IMR-90 (cell line): ENCODE measurements around the gene TXNRD1. TPM values are rescaled to one million over a fixed set of nuclear protein-coding genes. Genes with fewer than 3 reads are reported as not detected.

Source experiments
- BHLHE40 ChIP-seq: fragments of 150-350 bp; IDR thresholded peaks from 2 replicates; pipeline ENCODE4 v1.6.1; 2016; ENCODE audit warnings: mild to moderate bottlenecking, low read depth, low read length
- polyA plus RNA-seq, 3 experiments: library from polyadenylated mRNA; depleted of rRNA; stranded (reverse); fragments of >200 nt; gene quantifications; 2 replicates each; pipeline ENCODE4 v1.2.3, GENCODE V29; 2012; ENCODE audit warnings: low replicate concordance in 1 of 3
- total RNA-seq: library from RNA; depleted of rRNA; stranded (reverse); fragments of >200 nt; gene quantifications from 2 replicates; pipeline ENCODE4 v1.2.3, GENCODE V29; 2012
- TF ChIP-seq, protein P1 (sequence below): fragments of 150-350 bp; IDR thresholded peaks from 2 replicates; pipeline ENCODE4 v1.6.1; 2016; ENCODE audit warnings: low read depth, mild to moderate bottlenecking, low read length, moderate library complexity, borderline replicate concordance

TXNRD1 gene
- total and polyA plus RNA-seq, 2 of the 4 experiments (the other 2 are of a cell fraction) = 379 to 582 TPM

DNA sequence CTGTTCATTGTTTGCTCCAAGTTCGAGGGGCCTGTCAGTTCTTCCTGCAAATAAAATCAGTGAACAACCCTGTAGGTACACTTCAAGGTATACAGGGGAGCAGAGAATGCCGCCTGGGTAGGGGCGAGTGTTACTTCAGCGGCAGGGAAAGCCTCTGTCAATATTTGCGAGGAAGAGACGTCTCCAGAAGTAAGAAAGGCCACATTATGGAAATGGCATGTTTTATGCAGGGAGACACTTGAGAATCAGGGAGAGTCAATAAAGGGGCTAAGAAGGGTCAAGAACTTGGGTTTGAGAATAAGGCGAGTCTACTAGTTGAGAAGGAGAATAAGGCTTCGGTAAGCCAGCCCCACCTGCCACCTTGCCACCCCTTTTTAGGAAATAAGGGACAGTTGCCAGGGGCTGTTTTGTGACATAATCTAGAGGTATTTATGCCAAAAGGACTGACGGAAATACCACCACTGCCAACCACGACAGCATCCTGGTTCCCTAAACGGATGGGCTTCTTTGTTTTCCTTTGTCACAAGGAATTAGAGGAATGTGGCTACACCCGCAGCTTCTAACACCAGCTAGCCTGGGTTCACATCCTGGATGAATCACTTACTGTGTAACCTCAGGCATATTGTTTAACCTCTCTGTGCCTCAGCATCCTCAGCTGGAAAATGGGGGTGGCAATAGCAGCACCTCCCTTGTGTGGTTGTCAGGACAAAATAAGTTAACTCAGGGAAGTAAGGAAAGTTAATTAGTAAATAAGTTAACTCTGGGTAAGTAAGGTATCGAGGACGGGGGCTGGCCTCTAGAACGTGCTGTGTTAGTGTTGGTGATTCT, 155.7 kb downstream of the TXNRD1 start (continued):
- TF ChIP-seq, protein P1, sequence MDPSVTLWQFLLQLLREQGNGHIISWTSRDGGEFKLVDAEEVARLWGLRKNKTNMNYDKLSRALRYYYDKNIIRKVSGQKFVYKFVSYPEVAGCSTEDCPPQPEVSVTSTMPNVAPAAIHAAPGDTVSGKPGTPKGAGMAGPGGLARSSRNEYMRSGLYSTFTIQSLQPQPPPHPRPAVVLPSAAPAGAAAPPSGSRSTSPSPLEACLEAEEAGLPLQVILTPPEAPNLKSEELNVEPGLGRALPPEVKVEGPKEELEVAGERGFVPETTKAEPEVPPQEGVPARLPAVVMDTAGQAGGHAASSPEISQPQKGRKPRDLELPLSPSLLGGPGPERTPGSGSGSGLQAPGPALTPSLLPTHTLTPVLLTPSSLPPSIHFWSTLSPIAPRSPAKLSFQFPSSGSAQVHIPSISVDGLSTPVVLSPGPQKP = no peak
- no peak for TF ChIP-seq BHLHE40
